B cell (primary cell): ENCODE results near the gene LRRC15.

Experiments
- CTCF ChIP-seq: fragments of 200-600 bp; IDR thresholded peaks from one replicate; pipeline ENCODE4 v1.8.0; 2022; ENCODE audit warnings: antibody characterized with exemption, mild to moderate bottlenecking
- EZH2 ChIP-seq: IDR thresholded peaks from 2 replicates; pipeline ENCODE4 v1.6.1; 2012; ENCODE audit warnings: borderline replicate concordance, low read depth, mild to moderate bottlenecking, moderate library complexity, low read length; ENCODE audit not compliant: insufficient read depth, poor library complexity, severe bottlenecking

- peak; percentile 98 for TF ChIP-seq CTCF
- no peak for TF ChIP-seq EZH2
These were observed 25.5 kb downstream of the LRRC15 start for GRCh38 chr3:194344012-194344411.
